ENCODE data around the gene GOLT1A.

GOLT1A gene

GRCh38 chr1:204222764-204223055, 8.9 kb upstream of the GOLT1A start:
- no peak for TF ChIP-seq TAF1 (IDR thresholded peaks at IDR 0.05; ENCODE audit: borderline replicate concordance, insufficient read depth, low read length)
- TF ChIP-seq SIN3A (IDR thresholded peaks at IDR 0.05; ENCODE audit: borderline replicate concordance, insufficient read depth, low read length) = no peak
- no peak for TF ChIP-seq REST (IDR thresholded peaks at IDR 0.05; ENCODE audit: insufficient read depth in 1 of 2, low read depth in 2 of 2, low read length in 2 of 2)
- no peak for TF ChIP-seq FOXP2 (optimal IDR thresholded peaks at IDR 0.05; ENCODE audit: borderline replicate concordance, extremely low read depth, extremely low read length, insufficient read depth)
- no peak for TF ChIP-seq POLR2AphosphoS5 (IDR thresholded peaks at IDR 0.05; ENCODE audit: low read depth, low read length)

GRCh38 chr1:204222006-204222763, 8.4 kb upstream of the GOLT1A start:
- TF ChIP-seq POLR2AphosphoS5 (IDR thresholded peaks at IDR 0.05; ENCODE audit: low read depth, low read length) (no peak), TAF1 (IDR thresholded peaks at IDR 0.05; ENCODE audit: borderline replicate concordance, insufficient read depth, low read length) (no peak), SIN3A (IDR thresholded peaks at IDR 0.05; ENCODE audit: borderline replicate concordance, insufficient read depth, low read length) (no peak), REST (IDR thresholded peaks at IDR 0.05; ENCODE audit: insufficient read depth in 1 of 2, low read depth in 2 of 2, low read length in 2 of 2) (no peak), FOXP2 (optimal IDR thresholded peaks at IDR 0.05; ENCODE audit: borderline replicate concordance, extremely low read depth, extremely low read length, insufficient read depth) (no peak)

- TF ChIP-seq POLR2AphosphoS5 (IDR thresholded peaks at IDR 0.05; ENCODE audit: low read depth, low read length) = no peak
- TF ChIP-seq REST (IDR thresholded peaks at IDR 0.05; ENCODE audit: insufficient read depth in 1 of 2, low read depth in 2 of 2, low read length in 2 of 2) = no peak
- TF ChIP-seq SIN3A (IDR thresholded peaks at IDR 0.05; ENCODE audit: borderline replicate concordance, insufficient read depth, low read length) = no peak
Measured at GRCh38 chr1:204221271-204221670, 7.5 kb upstream of the GOLT1A start.

- no peak for TF ChIP-seq REST (IDR thresholded peaks at IDR 0.05; ENCODE audit: insufficient read depth in 1 of 2, low read depth in 2 of 2, low read length in 2 of 2)
- no peak for TF ChIP-seq FOXP2 (optimal IDR thresholded peaks at IDR 0.05; ENCODE audit: borderline replicate concordance, extremely low read depth, extremely low read length, insufficient read depth)
- TF ChIP-seq POLR2AphosphoS5 (IDR thresholded peaks at IDR 0.05; ENCODE audit: low read depth, low read length) = no peak
- no peak for TF ChIP-seq TAF1 (IDR thresholded peaks at IDR 0.05; ENCODE audit: borderline replicate concordance, insufficient read depth, low read length)
- no peak for TF ChIP-seq SIN3A (IDR thresholded peaks at IDR 0.05; ENCODE audit: borderline replicate concordance, insufficient read depth, low read length)
Measured at GRCh38 chr1:204219971-204220616, 6.3 kb upstream of the GOLT1A start.

Data from PFSK-1 (cell line).